GM12873 (cell line): ENCODE data around the gene CD9.

Source experiments
- TF ChIP-seq, protein P1 (sequence below): IDR thresholded peaks from 2 replicates; pipeline ENCODE4 v1.5.1; 2012; ENCODE audit warnings: low read depth, mild to moderate bottlenecking, moderate library complexity, low read length, control low read depth; ENCODE audit not compliant: insufficient read depth; ENCODE audit errors: missing control alignments

Gene CD9

DNA sequence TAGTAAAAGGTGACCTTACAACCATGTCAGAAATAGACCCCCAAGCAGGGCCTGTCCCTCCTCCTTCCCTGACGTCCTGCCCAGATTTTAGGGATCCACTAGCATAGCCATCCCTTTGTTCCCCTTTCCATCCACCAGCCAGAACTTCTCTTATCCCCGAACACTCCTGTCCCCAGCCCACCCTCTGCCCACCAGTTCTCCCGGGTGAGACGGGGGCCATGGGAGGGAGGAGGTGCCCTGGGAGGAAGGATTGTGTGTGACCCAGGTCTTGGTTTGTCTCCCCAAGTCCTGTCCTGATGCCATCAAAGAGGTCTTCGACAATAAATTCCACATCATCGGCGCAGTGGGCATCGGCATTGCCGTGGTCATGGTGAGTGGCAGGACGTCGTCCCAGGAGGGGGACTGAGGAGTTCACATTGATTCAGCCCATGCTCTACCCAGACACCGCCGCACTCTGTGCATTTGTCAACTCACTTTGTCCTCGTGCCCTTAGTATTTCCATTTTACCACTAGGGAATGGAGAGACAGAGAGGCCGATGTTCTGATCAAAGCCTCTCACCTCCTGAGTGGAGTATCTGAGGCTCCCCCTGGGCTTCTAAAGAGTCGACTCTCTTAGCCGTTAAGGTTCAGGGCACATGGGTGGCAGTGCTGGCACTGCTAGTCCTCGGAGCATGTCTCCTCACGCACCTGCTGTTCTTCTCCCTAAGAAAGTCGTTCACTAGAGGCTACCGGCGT lies 35.9 kb downstream of the CD9 start:
- TF ChIP-seq, protein P1, sequence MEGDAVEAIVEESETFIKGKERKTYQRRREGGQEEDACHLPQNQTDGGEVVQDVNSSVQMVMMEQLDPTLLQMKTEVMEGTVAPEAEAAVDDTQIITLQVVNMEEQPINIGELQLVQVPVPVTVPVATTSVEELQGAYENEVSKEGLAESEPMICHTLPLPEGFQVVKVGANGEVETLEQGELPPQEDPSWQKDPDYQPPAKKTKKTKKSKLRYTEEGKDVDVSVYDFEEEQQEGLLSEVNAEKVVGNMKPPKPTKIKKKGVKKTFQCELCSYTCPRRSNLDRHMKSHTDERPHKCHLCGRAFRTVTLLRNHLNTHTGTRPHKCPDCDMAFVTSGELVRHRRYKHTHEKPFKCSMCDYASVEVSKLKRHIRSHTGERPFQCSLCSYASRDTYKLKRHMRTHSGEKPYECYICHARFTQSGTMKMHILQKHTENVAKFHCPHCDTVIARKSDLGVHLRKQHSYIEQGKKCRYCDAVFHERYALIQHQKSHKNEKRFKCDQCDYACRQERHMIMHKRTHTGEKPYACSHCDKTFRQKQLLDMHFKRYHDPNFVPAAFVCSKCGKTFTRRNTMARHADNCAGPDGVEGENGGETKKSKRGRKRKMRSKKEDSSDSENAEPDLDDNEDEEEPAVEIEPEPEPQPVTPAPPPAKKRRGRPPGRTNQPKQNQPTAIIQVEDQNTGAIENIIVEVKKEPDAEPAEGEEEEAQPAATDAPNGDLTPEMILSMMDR, result no peak

DNA sequence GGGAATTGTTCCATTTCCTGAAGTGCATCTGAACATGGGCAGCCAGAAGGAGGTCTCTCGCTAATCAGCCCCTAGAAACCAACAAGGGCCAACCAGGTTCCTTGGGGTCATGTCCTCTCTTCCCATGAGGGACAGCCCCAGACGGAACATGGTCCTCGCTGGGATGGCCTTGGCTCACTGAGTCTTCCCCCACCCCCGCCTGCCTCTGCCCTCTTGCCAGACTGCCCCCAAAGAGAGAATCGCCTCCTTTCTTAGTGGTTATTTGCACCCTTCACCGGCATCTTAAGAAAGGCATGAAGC lies 36.4 kb downstream of the CD9 start:
- TF ChIP-seq, protein P1, result no peak

- TF ChIP-seq, protein P1, result no peak
These were observed 37.6 kb downstream of the CD9 start for GRCh38 chr12:6237830-6238229.

GRCh38 chr12:6238875-6239274 lies 38.7 kb downstream of the CD9 start:
- TF ChIP-seq, protein P1, result no peak

- TF ChIP-seq, protein P1, result no peak
These were observed 41.3 kb downstream of the CD9 start for GRCh38 chr12:6241495-6241894.

- TF ChIP-seq, protein P1, result no peak
These were observed 49.4 kb downstream of the CD9 start for GRCh38 chr12:6249580-6249979.

DNA sequence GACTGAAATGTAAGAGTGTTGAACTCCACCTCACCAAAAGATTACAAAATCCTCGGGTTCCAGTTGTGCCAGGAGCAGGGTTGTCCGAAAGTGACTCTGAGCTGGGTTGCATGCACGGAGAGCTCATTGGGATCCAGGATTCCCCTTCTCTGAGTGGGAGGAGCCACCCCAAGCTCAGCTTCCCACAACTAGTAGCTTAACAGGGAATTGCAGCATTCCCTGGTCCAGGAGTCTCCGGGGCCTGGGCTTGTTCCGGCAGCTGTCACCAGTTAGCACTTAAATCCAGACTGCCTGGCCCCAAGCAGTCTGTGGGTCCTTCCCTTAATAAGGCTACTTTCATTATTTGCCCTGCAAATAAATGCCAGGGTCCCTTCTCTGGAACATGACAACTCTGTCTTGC lies 50.1 kb downstream of the CD9 start:
- TF ChIP-seq, protein P1, result no peak
